PFSK-1 (cell line): ENCODE data around the gene WDR37.

Source experiments
- FOXP2 ChIP-seq: optimal IDR thresholded peaks from 2 replicates; pipeline ENCODE3; 2011; ENCODE audit warnings: borderline replicate concordance, control low read depth, inconsistent platforms; ENCODE audit not compliant: insufficient read depth; ENCODE audit errors: extremely low read length, extremely low read depth
- POLR2AphosphoS5 ChIP-seq: IDR thresholded peaks from 2 replicates; pipeline ENCODE4 v1.6.1; 2012; ENCODE audit warnings: low read depth, mild to moderate bottlenecking, control low read depth, low read length, moderate library complexity
- REST ChIP-seq, 2 experiments: IDR thresholded peaks; 2 replicates each; pipeline versions ENCODE4 v1.6.1 to v1.8.0; 2011 to 2012; ENCODE audit warnings: low read depth in 2 of 2, low read length in 2 of 2, control low read depth in 1 of 2, inconsistent platforms in 1 of 2, mild to moderate bottlenecking in 1 of 2, moderate library complexity in 1 of 2; ENCODE audit not compliant: insufficient read depth in 1 of 2
- SIN3A ChIP-seq: IDR thresholded peaks from 2 replicates; pipeline ENCODE4 v1.6.1; 2012; ENCODE audit warnings: mild to moderate bottlenecking, low read length, moderate library complexity, borderline replicate concordance; ENCODE audit not compliant: insufficient read depth
- TAF1 ChIP-seq: IDR thresholded peaks from 2 replicates; pipeline ENCODE4 v1.6.1; 2012; ENCODE audit warnings: low read length, control low read depth, borderline replicate concordance; ENCODE audit not compliant: insufficient read depth

Gene WDR37

GRCh38 chr10:1100691-1101368 lies 44.6 kb downstream of the WDR37 start:
- TF ChIP-seq FOXP2 = no peak
- no peak for TF ChIP-seq REST (IDR thresholded peaks at IDR 0.05; ENCODE audit: insufficient read depth in 1 of 2, low read depth in 2 of 2, low read length in 2 of 2)
- no peak for TF ChIP-seq POLR2AphosphoS5
- TF ChIP-seq SIN3A = no peak
- no peak for TF ChIP-seq TAF1

DNA sequence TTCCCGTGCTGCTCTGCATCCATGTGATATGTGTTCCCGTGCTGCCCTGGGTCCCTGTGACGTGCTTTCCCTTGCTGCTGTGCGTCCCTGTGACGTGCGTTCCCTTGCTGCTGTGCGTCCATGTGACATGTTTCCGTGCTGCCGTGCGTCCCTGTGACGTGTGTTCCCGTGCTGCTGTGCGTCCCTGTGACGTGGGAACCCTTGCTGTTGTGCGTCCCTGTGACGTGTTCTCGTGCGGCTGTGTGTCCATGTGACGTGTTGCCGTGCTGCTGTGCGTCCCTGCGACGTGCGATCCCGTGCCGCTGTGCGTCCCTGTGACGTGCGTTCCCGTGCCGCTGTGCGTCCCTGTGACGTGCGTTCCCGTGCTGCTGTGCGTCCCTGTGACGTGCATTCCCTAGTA lies 45.8 kb downstream of the WDR37 start:
- no peak for TF ChIP-seq FOXP2

DNA sequence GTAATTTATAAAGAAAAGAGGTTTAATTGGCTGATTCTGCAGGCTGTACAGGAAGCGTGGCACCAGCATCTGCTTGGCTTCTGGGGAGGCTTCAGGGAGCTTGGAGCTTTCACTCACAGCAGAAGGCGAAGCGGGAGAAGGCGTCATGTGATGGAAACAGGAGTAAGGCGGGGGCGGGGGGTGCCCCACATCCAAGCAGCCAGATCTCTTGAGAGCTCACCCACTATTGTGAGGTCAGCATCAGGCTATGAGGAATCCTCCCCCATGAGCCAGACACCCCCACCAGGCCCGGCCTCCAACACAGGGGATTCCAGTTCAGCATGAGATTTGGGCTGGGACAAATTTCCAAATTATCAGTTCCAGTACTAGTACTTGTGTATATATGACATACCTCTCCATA lies 46.2 kb downstream of the WDR37 start:
- TF ChIP-seq TAF1 (no peak), REST (IDR thresholded peaks at IDR 0.05; ENCODE audit: insufficient read depth in 1 of 2, low read depth in 2 of 2, low read length in 2 of 2) (no peak), FOXP2 (no peak), POLR2AphosphoS5 (no peak), SIN3A (no peak)

- TF ChIP-seq TAF1 = no peak
- TF ChIP-seq POLR2AphosphoS5 = no peak
- no peak for TF ChIP-seq FOXP2
- TF ChIP-seq REST (IDR thresholded peaks at IDR 0.05; ENCODE audit: insufficient read depth in 1 of 2, low read depth in 2 of 2, low read length in 2 of 2) = no peak
These were observed 46.6 kb downstream of the WDR37 start for GRCh38 chr10:1102831-1103230.

DNA sequence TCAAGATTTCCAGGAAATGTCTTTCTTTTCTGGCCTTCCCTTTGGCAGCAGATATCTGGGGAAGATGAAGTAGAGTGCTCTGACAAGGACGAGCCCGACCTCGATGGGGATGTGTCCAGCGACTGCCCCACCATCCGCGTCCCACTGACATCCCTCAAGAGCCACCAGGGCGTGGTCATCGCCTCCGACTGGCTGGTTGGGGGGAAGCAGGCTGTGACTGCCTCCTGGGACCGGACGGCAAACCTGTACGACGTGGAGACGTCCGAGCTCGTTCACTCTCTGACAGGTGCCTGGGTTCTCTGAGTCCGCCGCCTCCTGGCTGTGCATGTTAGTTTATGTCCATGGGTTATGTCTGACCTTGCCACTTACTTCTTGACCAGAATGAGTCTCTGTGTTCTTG lies 47.4 kb downstream of the WDR37 start:
- no peak for TF ChIP-seq REST (IDR thresholded peaks at IDR 0.05; ENCODE audit: insufficient read depth in 1 of 2, low read depth in 2 of 2, low read length in 2 of 2)
- no peak for TF ChIP-seq SIN3A
- no peak for TF ChIP-seq POLR2AphosphoS5
- no peak for TF ChIP-seq FOXP2
- no peak for TF ChIP-seq TAF1
